ENCODE measurements around the gene STRBP.

Gene STRBP

DNA sequence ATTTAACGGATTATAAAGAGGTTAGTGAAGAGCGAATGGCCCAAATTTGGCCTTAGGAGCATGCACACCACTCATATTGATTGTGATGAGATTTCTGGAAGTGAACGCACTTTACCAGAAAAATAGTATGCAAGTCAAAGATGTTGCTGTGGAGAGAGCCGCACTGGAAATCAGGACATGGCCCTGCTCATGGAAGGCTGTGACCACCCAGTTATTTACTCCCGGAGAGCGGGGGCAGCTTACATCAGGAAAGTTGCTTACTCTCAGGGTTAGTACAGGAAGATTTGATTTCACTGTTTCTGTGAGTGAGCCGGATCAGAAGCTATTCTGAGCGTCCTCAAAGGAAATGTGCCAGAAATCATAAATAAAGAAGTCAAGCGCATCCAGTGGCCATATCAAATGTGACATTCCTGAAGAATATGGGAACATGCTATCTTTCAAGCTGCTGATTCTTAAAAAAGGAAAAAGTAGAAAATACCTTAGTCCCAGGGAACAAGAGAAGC is 42.9 kb upstream of the STRBP start:
- TF ChIP-seq SIN3A (IDR thresholded peaks at IDR 0.05; ENCODE audit: borderline replicate concordance, insufficient read depth, low read length) (no peak), TAF1 (IDR thresholded peaks at IDR 0.05; ENCODE audit: borderline replicate concordance, insufficient read depth, low read length) (no peak)
- TF ChIP-seq, protein P1, sequence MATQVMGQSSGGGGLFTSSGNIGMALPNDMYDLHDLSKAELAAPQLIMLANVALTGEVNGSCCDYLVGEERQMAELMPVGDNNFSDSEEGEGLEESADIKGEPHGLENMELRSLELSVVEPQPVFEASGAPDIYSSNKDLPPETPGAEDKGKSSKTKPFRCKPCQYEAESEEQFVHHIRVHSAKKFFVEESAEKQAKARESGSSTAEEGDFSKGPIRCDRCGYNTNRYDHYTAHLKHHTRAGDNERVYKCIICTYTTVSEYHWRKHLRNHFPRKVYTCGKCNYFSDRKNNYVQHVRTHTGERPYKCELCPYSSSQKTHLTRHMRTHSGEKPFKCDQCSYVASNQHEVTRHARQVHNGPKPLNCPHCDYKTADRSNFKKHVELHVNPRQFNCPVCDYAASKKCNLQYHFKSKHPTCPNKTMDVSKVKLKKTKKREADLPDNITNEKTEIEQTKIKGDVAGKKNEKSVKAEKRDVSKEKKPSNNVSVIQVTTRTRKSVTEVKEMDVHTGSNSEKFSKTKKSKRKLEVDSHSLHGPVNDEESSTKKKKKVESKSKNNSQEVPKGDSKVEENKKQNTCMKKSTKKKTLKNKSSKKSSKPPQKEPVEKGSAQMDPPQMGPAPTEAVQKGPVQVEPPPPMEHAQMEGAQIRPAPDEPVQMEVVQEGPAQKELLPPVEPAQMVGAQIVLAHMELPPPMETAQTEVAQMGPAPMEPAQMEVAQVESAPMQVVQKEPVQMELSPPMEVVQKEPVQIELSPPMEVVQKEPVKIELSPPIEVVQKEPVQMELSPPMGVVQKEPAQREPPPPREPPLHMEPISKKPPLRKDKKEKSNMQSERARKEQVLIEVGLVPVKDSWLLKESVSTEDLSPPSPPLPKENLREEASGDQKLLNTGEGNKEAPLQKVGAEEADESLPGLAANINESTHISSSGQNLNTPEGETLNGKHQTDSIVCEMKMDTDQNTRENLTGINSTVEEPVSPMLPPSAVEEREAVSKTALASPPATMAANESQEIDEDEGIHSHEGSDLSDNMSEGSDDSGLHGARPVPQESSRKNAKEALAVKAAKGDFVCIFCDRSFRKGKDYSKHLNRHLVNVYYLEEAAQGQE (IDR thresholded peaks at IDR 0.05; ENCODE audit: insufficient read depth in 1 of 2, low read depth in 2 of 2, low read length in 2 of 2): no peak

DNA sequence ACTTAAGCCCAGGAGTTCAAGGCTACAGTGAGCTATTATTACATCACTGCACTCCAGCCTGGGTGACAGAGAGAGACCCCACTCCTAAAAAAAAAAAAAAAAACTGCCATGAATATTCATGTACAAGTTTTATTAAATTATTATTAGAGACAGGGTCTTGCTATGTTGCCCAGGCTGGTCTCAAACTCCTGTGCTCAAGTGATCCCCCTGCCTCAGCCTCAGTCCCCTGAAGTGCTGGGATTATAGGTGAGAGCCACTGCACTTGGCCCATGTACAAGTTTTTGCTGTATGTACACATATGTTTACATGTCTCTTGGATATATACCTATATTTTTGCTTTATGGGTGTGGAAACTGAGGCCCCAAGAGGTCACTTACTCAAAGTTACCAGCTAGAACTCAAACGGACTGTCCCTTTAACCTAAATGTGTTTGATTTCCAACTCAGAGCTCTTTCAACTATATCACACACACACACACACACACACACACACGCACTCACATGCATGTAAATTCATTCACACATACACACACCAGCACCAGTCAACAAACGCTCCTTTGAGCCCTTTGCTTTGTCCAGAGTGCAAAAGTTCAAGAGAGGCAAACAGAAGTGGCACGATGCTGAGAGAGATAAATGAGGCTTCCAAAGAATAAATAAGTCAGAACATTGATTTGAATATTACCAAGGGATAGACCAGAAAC is 42.3 kb upstream of the STRBP start:
- no peak for TF ChIP-seq TAF1 (IDR thresholded peaks at IDR 0.05; ENCODE audit: borderline replicate concordance, insufficient read depth, low read length)
- no peak for TF ChIP-seq SIN3A (IDR thresholded peaks at IDR 0.05; ENCODE audit: borderline replicate concordance, insufficient read depth, low read length)
- TF ChIP-seq FOXP2 (optimal IDR thresholded peaks at IDR 0.05; ENCODE audit: borderline replicate concordance, extremely low read depth, extremely low read length, insufficient read depth): no peak
- TF ChIP-seq, protein P1 (IDR thresholded peaks at IDR 0.05; ENCODE audit: insufficient read depth in 1 of 2, low read depth in 2 of 2, low read length in 2 of 2): no peak
- no peak for TF ChIP-seq POLR2AphosphoS5 (IDR thresholded peaks at IDR 0.05; ENCODE audit: low read depth, low read length)

DNA sequence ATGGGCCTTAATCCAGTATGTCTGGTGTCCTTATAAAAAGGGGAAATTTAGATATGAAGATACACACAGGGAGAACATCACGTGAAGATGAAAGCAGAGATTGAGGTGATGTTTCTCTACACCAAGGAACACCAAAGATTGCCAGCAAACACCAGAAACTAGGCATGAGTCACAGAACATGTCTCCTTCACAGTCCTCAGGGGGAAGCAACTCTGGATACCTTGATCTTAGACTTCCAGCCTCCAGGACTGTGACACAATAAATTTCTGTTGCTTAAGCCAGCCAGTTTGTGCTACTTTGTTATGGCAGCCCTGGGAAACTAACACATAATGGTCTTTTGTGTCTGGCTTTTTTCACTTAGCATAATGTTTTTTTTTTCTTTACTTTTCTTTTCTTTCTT is 41.2 kb upstream of the STRBP start:
- TF ChIP-seq SIN3A (IDR thresholded peaks at IDR 0.05; ENCODE audit: borderline replicate concordance, insufficient read depth, low read length): no peak
- TF ChIP-seq TAF1 (IDR thresholded peaks at IDR 0.05; ENCODE audit: borderline replicate concordance, insufficient read depth, low read length): no peak
- TF ChIP-seq, protein P1 (IDR thresholded peaks at IDR 0.05; ENCODE audit: insufficient read depth in 1 of 2, low read depth in 2 of 2, low read length in 2 of 2): no peak
- TF ChIP-seq FOXP2 (optimal IDR thresholded peaks at IDR 0.05; ENCODE audit: borderline replicate concordance, extremely low read depth, extremely low read length, insufficient read depth): no peak
- TF ChIP-seq POLR2AphosphoS5 (IDR thresholded peaks at IDR 0.05; ENCODE audit: low read depth, low read length): no peak

DNA sequence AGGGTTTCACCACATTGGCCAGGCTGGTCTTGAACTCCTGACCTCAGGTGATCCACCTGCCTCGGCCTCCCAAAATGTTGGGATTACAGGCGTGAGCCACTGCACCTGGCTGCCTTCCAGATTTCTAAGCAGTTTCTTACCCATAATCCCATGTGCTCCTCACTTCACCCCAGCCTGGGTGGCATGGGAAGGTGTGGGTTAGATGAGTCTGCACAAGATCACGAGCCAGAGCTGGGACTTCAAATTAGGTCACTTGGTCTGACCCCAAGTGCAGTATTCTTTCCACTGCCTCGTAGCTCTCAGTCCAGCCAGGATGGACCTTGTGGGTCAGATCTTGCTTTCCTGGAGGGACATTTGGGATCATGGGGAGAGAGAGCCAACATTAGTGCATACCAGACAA is 37.5 kb upstream of the STRBP start:
- TF ChIP-seq, protein P1 (IDR thresholded peaks at IDR 0.05; ENCODE audit: insufficient read depth in 1 of 2, low read depth in 2 of 2, low read length in 2 of 2): no peak
- TF ChIP-seq TAF1 (IDR thresholded peaks at IDR 0.05; ENCODE audit: borderline replicate concordance, insufficient read depth, low read length) (no peak), SIN3A (IDR thresholded peaks at IDR 0.05; ENCODE audit: borderline replicate concordance, insufficient read depth, low read length) (no peak), FOXP2 (optimal IDR thresholded peaks at IDR 0.05; ENCODE audit: borderline replicate concordance, extremely low read depth, extremely low read length, insufficient read depth) (no peak), POLR2AphosphoS5 (IDR thresholded peaks at IDR 0.05; ENCODE audit: low read depth, low read length) (no peak)

Data from PFSK-1 (cell line).